GM23338 (cell line): ENCODE data around the gene FKBP1B.

ENCODE experiments used
- CTCF ChIP-seq, 2 experiments: fragments of 200-600 bp in 1 of 2; sonication (generic) in 1 of 2; conservative IDR thresholded peaks; 2 replicates each; pipeline versions ENCODE4 v1.5.1 to v1.6.1; 2016 to 2017; ENCODE audit warnings: antibody characterized with exemption in 2 of 2, low read depth in 2 of 2, mild to moderate bottlenecking in 2 of 2, moderate library complexity in 1 of 2
- EZH2 ChIP-seq: fragments of 200-600 bp; sonication (generic); IDR thresholded peaks from one replicate; pipeline ENCODE4 v1.8.0; 2017; ENCODE audit warnings: antibody characterized with exemption, mild to moderate bottlenecking, low read depth; ENCODE audit not compliant: unreplicated experiment

DNA sequence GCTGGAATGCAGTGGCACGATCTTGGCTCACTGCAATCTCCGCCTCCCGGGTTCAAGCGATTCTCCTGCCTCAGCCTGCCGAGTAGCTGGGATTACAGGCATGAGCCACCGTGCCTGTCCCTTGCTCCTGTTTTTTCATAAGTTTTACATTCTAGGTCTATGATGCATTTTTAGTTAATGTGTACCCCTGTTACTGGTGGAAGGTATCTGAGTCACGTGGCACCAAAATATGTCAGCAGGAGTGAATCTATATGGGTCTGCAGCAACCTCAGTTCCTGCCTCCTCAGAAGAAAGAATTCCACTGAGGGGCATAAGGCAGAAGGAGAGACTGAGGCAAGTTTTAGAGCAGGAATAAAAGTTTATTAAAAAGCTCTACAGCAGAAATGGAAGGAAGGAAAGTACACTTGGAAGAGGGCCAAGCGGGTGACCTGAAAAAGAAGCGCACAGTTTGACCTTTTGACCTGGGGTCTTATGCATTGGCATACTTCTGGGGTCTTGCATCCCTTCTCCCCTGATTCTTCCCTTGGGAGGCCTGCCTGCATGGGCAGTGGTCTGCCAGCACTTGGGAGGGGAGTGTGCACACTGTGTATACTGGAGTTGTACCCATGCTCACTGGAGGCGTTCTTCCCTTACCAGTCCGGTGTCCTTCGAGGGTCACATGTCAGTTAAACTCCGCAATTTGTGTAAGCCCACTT lies 40.7 kb upstream of the FKBP1B start:
- no peak for TF ChIP-seq CTCF (conservative IDR thresholded peaks at IDR 0.05; ENCODE audit: low read depth in 2 of 2)
- no peak for TF ChIP-seq EZH2
